Vagina (tissue), 2 donors: Measurements from ENCODE around the gene ANKRD39.

Source experiments
- POLR2A ChIP-seq, 2 donors: fragments of 450-650 bp; IDR thresholded peaks; one replicate each; pipeline ENCODE4 v1.6.1; 2017; ENCODE audit warnings: antibody characterized with exemption in 2 of 2, mild to moderate bottlenecking in 2 of 2, moderate library complexity in 2 of 2
- POLR2AphosphoS5 ChIP-seq, 2 donors: sonication (generic); formaldehyde crosslinking; IDR thresholded peaks; one replicate each; pipeline ENCODE4 v1.9.0; 2017; ENCODE audit warnings: antibody characterized with exemption in 2 of 2, mild to moderate bottlenecking in 2 of 2, low read depth in 1 of 2; ENCODE audit not compliant: insufficient read depth in 1 of 2
- TF ChIP-seq, protein P1 (sequence below), 3 experiments: fragments of 450-650 bp in 2 of 3; fragments of 200-600 bp in 1 of 3; sonication (generic) in 1 of 3; IDR thresholded peaks; one replicate each; pipeline ENCODE4 v1.5.1; 2017 to 2019; ENCODE audit warnings: antibody characterized with exemption in 3 of 3, mild to moderate bottlenecking in 2 of 3, moderate library complexity in 2 of 3

DNA sequence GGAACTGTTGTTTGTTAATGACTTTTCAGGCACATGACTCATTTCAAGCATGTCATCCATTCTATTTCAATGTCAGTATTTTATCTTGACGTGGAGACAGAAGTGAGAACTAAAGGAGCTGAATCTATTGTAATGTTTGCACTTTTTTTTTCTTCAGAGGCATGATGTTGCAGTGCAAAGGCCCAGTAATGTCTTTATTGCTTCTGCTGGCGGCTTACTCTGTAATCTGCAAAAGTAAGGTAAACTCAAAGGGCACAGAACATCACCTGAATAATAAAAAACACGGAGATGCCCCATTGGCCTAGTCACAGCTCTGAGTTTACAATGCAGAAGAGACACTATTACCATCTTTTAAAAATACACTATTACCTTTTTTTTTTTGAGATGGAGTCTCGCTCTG is 44.2 kb downstream of the ANKRD39 start:
- no peak for TF ChIP-seq POLR2AphosphoS5 (IDR thresholded peaks at IDR 0.05; ENCODE audit: insufficient read depth in 1 of 2, low read depth in 1 of 2)
- TF ChIP-seq, protein P1, sequence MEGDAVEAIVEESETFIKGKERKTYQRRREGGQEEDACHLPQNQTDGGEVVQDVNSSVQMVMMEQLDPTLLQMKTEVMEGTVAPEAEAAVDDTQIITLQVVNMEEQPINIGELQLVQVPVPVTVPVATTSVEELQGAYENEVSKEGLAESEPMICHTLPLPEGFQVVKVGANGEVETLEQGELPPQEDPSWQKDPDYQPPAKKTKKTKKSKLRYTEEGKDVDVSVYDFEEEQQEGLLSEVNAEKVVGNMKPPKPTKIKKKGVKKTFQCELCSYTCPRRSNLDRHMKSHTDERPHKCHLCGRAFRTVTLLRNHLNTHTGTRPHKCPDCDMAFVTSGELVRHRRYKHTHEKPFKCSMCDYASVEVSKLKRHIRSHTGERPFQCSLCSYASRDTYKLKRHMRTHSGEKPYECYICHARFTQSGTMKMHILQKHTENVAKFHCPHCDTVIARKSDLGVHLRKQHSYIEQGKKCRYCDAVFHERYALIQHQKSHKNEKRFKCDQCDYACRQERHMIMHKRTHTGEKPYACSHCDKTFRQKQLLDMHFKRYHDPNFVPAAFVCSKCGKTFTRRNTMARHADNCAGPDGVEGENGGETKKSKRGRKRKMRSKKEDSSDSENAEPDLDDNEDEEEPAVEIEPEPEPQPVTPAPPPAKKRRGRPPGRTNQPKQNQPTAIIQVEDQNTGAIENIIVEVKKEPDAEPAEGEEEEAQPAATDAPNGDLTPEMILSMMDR (IDR thresholded peaks at IDR 0.05), result no peak
- no peak for TF ChIP-seq POLR2A (IDR thresholded peaks at IDR 0.05)
